ENCODE data around the gene IMMP1L.

DNA sequence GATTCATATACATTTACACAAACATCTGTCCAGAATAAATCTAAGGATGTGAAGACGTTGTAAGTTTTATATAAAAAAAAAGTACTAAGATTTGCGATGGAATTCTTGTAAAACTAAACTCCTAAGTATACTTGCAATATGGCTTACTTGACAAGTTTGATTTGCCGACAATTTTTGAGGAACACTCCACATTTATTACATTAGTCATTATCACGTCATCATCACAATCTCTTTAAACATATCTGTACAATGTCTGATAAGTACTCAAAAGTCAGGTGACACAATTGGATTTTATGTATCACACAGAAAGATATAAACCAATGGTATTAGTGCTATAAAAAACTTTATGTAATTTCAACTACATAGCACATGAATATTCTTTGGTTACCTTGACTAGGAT lies 30.4 kb downstream of the IMMP1L start:
- TF ChIP-seq POLR2AphosphoS5 (IDR thresholded peaks at IDR 0.05; ENCODE audit: low read depth, low read length), result no peak
- TF ChIP-seq, protein P1, sequence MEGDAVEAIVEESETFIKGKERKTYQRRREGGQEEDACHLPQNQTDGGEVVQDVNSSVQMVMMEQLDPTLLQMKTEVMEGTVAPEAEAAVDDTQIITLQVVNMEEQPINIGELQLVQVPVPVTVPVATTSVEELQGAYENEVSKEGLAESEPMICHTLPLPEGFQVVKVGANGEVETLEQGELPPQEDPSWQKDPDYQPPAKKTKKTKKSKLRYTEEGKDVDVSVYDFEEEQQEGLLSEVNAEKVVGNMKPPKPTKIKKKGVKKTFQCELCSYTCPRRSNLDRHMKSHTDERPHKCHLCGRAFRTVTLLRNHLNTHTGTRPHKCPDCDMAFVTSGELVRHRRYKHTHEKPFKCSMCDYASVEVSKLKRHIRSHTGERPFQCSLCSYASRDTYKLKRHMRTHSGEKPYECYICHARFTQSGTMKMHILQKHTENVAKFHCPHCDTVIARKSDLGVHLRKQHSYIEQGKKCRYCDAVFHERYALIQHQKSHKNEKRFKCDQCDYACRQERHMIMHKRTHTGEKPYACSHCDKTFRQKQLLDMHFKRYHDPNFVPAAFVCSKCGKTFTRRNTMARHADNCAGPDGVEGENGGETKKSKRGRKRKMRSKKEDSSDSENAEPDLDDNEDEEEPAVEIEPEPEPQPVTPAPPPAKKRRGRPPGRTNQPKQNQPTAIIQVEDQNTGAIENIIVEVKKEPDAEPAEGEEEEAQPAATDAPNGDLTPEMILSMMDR (IDR thresholded peaks at IDR 0.05), result no peak
- TF ChIP-seq REST (IDR thresholded peaks at IDR 0.05; ENCODE audit: insufficient read depth in 1 of 2, low read depth in 2 of 2, low read length in 1 of 2), result no peak
- TF ChIP-seq SIN3A (IDR thresholded peaks at IDR 0.05; ENCODE audit: borderline replicate concordance, insufficient read depth, low read depth, low read length), result no peak
- no peak for TF ChIP-seq TCF7L2 (IDR thresholded peaks at IDR 0.05; ENCODE audit: low read depth, low read length)

All from Panc1 (cell line).